ENCODE data around the gene GSTM1. TPM values are rescaled to one million over a fixed set of nuclear protein-coding genes. Genes with fewer than 3 reads are reported as not detected.
A peak's percentile ranks its signal among the peaks of the same experiment; 100 is the strongest.
"Not testable (repeated sequence)": the region's sequence is repeated elsewhere in the genome, so short reads cannot be mapped to it uniquely, and the experiment has no call there.

Gene GSTM1
- total RNA-seq, 2 experiments from 2014 or later, result 68.4 to 77.2 TPM

DNA sequence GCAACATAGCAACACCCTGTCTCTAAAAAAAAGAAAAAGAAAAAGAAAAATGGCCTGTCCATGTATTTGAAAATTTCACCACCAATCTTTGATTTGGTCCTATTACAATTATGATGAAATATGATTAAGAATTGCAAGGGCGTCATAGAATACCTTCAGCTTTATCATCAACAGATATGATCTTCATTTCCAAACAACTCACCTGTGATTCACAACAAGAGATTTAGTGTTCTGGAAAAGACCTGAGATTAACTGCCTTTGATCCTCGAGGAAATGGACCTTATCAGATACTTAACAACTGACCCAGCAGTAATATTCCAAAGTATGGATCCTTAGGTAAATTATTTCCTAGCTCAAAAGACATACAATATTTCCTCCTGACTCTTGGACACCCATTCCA is 35.2 kb upstream of the GSTM1 start:
- Mint-ChIP-seq H3K27me3 (peaks cover 27% of the 10 kb centered on the region), H3K36me3 (ENCODE audit: low read depth) (no peaks in the 10 kb centered on the region), H3K4me3 (no peak overlapping the region), H3K4me1 (peaks cover 26% of the 10 kb centered on the region), H3K9me3 (no peaks in the 10 kb centered on the region), H3K27ac (no peak overlapping the region)
- no peak for DNase-seq
- POLR2A ChIA-PET, result no interaction called here
- CTCF ChIA-PET, result interaction anchor here (0.8 to 6.3 kb wide), 6 partner anchors 9 to 332 kb away, joined by 3 to 52 read pairs (median 4); partner anchors contain the start of gene AHCYL1

DNA sequence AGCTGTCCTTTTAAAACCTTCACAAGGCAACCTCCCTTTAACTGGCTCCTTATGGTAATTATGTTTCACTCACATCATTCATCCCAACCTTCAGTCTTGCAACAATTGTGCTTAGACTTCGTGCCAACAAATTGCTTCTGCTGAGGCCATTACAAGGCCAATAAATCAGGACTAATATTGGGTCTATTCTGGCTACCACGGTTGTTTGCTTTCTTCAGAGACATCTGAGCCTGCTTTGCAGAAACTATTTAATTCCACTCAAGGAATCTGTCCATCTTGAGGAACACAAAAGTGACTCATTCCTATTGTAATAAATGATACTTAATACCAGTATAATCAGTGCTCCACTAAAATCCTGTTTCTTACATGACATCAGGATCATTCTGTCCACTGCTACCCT is 34.3 kb upstream of the GSTM1 start:
- POLR2A ChIA-PET, result no interaction called here

DNA sequence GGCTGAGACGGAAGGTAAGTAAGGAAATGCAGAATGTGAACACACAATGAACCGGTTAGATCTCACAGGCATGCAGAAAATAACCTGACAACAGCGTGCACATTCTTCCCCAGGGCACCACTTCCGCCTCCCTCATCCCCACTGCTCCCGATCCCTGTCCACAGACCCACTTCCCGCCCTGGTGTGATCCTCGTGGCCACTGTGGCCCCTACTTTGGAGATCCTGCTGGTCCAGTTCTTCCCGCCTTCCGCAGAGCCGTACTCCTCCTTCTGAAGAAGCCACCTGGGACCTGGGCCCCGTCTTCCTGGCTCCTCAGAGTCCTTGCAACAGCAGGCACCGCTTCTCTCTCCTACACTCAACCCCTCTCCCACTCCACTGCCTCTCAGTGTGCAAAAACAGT is 33.1 kb upstream of the GSTM1 start:
- ChIA-PET POLR2A (no interaction called here), CTCF (interaction anchor here (1.6 to 5.3 kb wide), 4 partner anchors 14 to 330 kb away, joined by 3 to 28 read pairs (median 20); partner anchors contain the start of gene AHCYL1)
- Mint-ChIP-seq H3K27ac (no peak overlapping the region), H3K4me3 (no peak overlapping the region), H3K9me3 (no peaks in the 10 kb centered on the region), H3K4me1 (peaks cover 26% of the 10 kb centered on the region), H3K36me3 (ENCODE audit: low read depth) (no peaks in the 10 kb centered on the region), H3K27me3 (peaks cover 27% of the 10 kb centered on the region)
- peak; percentile 3 for DNase-seq

More for the DNA sequence above, 34.3 kb upstream of the GSTM1 start:
- no peak for DNase-seq
- CTCF ChIA-PET, result interaction anchor here (1.3 to 6.3 kb wide), 4 partner anchors 8 to 331 kb away, joined by 3 to 52 read pairs (median 15); partner anchors contain the start of gene AHCYL1
- Mint-ChIP-seq H3K4me3 (no peak overlapping the region), H3K27me3 (peaks cover 27% of the 10 kb centered on the region), H3K4me1 (peaks cover 26% of the 10 kb centered on the region), H3K36me3 (ENCODE audit: low read depth) (no peaks in the 10 kb centered on the region), H3K27ac (no peak overlapping the region), H3K9me3 (no peaks in the 10 kb centered on the region)

DNA sequence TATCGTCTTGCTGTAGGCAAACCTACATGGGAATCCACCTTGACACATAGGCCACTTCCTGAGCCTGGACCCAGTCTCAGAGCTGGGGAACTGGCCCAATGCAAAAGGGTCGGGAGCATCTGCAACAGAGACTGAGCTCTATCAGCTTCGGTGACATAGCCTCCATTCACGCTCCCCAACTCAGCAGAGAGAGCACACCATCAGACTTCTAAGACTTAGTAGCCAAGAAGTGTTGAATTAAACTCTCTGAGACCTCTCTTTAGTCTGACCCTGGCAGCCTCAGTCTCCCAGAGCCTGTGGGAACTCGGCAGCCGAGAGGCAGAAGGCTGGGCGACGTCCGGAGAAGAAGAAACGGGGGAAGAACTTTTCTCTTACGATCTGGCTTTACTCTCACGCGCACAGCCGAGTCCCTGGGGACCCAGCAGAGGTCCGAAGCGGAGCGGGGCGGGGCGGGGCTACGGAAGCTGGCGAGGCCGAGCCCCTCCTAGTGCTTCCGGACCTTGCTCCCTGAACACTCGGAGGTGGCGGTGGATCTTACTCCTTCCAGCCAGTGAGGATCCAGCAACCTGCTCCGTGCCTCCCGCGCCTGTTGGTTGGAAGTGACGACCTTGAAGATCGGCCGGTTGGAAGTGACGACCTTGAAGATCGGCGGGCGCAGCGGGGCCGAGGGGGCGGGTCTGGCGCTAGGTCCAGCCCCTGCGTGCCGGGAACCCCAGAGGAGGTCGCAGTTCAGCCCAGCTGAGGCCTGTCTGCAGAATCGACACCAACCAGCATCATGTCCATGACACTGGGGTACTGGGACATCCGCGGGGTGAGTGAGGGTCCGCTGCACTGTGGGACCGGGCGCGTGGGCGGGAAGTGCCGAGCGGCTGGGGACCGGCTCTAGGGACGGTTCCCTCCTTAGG is 31.8 kb upstream of the GSTM1 start, which contains the start of gene GSTM4:
GSTM4 (plus strand) TSS at position 485 of the 905 bp plus-strand sequence; CDS start at position 776, 291 bp downstream.
- peak within 1 kb of the TSS; percentile 82 for H3K4me3 Mint-ChIP-seq
- H3K36me3 Mint-ChIP-seq (ENCODE audit: low read depth), result no peaks in the 10 kb centered on the region
- H3K27ac Mint-ChIP-seq, result peak within 1 kb of the TSS; percentile 91
- peaks cover 20% of the 10 kb centered on the region for H3K27me3 Mint-ChIP-seq
- peaks cover 26% of the 10 kb centered on the region for H3K4me1 Mint-ChIP-seq
- ChIA-PET POLR2A (no interaction called here), CTCF (interaction anchor here (0.9 to 3.7 kb wide), 8 partner anchors 12 to 328 kb away, joined by 3 to 28 read pairs (median 7); partner anchors contain the start of gene AHCYL1)
- peak; percentile 76 for DNase-seq
- no peaks in the 10 kb centered on the region for H3K9me3 Mint-ChIP-seq

DNA sequence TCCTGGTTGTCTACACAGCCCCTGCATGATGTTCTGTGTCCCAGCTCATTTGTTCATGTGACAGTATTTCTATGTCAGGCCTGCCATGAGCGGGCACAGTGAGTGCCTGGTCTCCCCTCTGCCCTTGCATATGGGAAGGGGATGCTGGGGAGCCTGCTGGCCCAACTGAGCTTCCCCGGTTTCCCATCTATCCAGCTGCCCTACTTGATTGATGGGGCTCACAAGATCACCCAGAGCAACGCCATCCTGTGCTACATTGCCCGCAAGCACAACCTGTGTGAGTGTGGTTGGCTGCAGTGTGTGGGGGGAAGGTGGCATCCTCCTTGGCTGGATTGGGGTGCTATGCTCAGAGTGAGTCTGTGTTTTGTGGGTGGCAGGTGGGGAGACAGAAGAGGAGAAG is 30.2 kb upstream of the GSTM1 start:
- peaks cover 26% of the 10 kb centered on the region for H3K4me1 Mint-ChIP-seq
- no peaks in the 10 kb centered on the region for H3K36me3 Mint-ChIP-seq (ENCODE audit: low read depth)
- peaks cover 12% of the 10 kb centered on the region for H3K27me3 Mint-ChIP-seq
- H3K27ac Mint-ChIP-seq, result no peak overlapping the region
- ChIA-PET POLR2A (no interaction called here), CTCF (interaction anchor here (1.5 to 3.7 kb wide), 3 partner anchors 18 to 327 kb away, joined by 8 to 13 read pairs (median 10); partner anchors contain the start of gene AHCYL1)
- H3K4me3 Mint-ChIP-seq, result peak overlapping the region; percentile 82
- no peaks in the 10 kb centered on the region for H3K9me3 Mint-ChIP-seq
- DNase-seq, result no peak

DNA sequence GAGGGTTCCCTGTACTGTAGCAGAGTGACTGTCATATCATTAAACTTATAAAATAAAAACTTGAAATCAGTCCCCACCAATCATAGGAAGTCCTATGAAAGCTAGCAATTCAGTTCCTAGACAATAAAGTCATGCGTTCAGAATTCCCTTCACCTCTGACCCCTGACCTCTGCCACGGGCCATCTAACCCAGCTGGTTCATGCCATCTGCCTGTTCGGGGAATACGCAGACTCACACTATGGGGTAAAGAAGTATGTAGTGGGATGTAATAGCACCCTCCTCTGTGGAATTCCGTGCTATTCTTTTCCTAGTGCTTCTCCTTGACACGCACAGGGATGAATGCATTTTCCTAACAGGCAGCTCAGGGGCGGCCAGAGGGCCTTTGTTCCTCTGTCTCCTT is 29.6 kb upstream of the GSTM1 start:
- POLR2A ChIA-PET, result no interaction called here
- no peaks in the 10 kb centered on the region for H3K36me3 Mint-ChIP-seq (ENCODE audit: low read depth)
- H3K9me3 Mint-ChIP-seq, result no peaks in the 10 kb centered on the region
- H3K4me1 Mint-ChIP-seq, result peaks cover 26% of the 10 kb centered on the region
- H3K4me3 Mint-ChIP-seq, result no peak overlapping the region
- H3K27ac Mint-ChIP-seq, result no peak overlapping the region
- no peak for DNase-seq
- CTCF ChIA-PET, result interaction anchor here (1.5 to 3.7 kb wide), 4 partner anchors 18 to 326 kb away, joined by 3 to 13 read pairs (median 9); partner anchors contain the start of gene AHCYL1
- peaks cover 12% of the 10 kb centered on the region for H3K27me3 Mint-ChIP-seq

DNA sequence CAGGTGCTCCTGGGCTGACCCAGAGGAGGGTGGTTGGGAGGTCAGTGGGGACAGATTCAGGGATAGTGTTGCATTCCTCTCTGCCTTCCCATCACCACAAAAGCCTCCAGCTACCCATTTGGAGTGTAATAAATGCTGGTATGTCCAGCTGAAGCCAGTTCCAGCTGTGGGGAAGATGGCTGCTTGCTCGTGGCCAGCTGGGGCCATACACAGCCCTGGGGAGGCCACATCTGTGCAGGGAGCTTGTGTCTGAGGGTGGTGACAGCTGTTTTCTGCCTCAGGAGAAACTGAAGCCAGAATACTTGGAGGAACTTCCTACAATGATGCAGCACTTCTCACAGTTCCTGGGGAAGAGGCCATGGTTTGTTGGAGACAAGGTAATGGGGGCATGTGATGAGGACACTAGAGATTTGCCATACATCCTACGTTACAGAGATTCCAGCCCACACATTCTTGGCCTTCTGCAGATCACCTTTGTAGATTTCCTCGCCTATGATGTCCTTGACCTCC is 29.0 kb upstream of the GSTM1 start:
- peaks cover 25% of the 10 kb centered on the region for H3K4me1 Mint-ChIP-seq
- POLR2A ChIA-PET, result no interaction called here
- peak overlapping the region; percentile 41 for H3K27ac Mint-ChIP-seq
- no peak overlapping the region for H3K4me3 Mint-ChIP-seq
- peaks cover 6% of the 10 kb centered on the region for H3K27me3 Mint-ChIP-seq
- no peaks in the 10 kb centered on the region for H3K9me3 Mint-ChIP-seq
- CTCF ChIA-PET, result interaction anchor here (1.3 to 3.7 kb wide), 4 partner anchors 16 to 118 kb away, joined by 3 to 10 read pairs (median 6); no protein-coding TSS in a partner anchor
- DNase-seq, result no peak
- no peaks in the 10 kb centered on the region for H3K36me3 Mint-ChIP-seq (ENCODE audit: low read depth)

DNA sequence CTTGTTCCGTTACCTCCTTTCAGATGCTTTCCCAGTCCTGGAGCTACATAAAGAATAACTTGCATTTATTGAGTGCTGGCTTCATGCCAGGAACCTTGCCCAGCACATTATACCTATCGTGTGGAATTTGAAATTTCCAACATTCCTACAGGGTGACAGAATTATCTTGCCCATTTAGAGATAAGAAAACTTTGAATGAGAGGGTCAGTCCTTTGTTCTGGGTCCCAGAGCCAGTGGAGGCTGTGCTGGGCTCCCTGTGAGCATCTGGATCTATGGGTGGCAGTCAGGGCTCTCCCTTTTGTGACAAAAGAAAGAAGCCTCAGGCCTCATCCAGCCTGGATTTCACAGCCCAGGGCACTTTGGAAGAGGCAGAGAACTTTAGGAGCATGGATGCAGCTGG is 28.5 kb upstream of the GSTM1 start:
- Mint-ChIP-seq H3K9me3 (no peaks in the 10 kb centered on the region), H3K4me3 (no peak overlapping the region), H3K27ac (no peak overlapping the region), H3K36me3 (ENCODE audit: low read depth) (no peaks in the 10 kb centered on the region), H3K27me3 (peaks cover 5% of the 10 kb centered on the region), H3K4me1 (peaks cover 24% of the 10 kb centered on the region)
- POLR2A ChIA-PET, result no interaction called here
- CTCF ChIA-PET, result interaction anchor here (1.3 to 3.7 kb wide), 3 partner anchors 16 to 118 kb away, joined by 3 to 10 read pairs (median 3); no protein-coding TSS in a partner anchor
- no peak for DNase-seq

DNA sequence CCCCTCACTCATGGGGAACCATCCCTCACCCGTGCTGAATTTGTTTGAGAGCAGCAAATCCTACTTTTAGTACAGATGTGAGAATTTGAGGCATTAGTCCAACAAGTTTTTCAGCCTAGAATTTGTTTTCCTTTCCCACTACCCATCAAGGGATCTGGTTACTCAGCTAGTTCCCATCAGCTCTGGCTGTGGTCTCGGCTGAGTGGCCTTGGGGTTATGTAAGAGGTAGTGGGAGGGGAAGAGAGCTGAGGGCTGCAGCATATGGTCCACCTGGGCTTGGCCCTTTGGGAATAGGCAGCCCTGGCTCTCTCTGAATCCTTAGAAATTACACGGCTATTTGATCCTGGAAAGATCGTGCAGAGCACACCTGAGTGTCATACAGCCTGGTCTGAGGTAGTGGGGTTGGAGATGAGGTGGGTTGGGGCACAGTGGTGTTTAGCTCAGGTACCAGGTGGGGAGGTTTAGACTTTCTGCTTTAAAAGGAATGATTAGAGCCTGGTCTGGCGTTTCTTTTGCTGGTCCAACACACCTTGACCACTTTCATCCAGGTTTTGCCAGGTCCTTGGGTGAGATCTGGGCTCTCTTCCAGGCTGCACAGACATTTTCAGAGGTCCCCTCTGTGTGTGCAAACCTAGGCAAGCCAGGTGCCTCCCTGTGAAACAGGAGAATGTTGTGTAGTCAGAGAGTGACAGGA is 27.5 kb upstream of the GSTM1 start:
- Mint-ChIP-seq H3K27me3 (no peaks in the 10 kb centered on the region), H3K36me3 (ENCODE audit: low read depth) (no peaks in the 10 kb centered on the region), H3K9me3 (no peaks in the 10 kb centered on the region), H3K4me3 (no peak overlapping the region), H3K27ac (no peak overlapping the region), H3K4me1 (peaks cover 14% of the 10 kb centered on the region)
- POLR2A ChIA-PET, result no interaction called here
- DNase-seq, result no peak
- CTCF ChIA-PET, result interaction anchor here (1.3 kb wide), 1 partner anchor 20 kb away, joined by 5 read pairs; no protein-coding TSS in a partner anchor

DNA sequence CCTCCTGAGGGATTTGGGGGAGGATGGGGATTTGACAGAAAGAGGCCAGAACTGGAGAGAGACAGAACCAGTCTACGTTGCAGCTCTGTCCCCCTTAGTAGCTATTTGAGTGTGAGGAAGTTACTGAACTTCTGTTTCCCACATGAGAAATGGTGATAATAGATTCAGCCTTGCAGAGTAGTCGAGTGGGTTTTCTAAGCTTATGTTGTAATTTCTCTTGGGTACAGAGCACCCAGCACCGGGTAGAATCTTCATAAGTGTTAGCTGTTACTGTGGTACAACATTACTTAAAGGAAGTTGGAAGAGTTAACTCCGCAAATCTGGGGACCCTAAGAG is 27.0 kb upstream of the GSTM1 start:
- H3K4me3 Mint-ChIP-seq; H3K9me3 Mint-ChIP-seq; H3K27me3 Mint-ChIP-seq; H3K36me3 Mint-ChIP-seq (ENCODE audit: low read depth); DNase-seq; POLR2A ChIA-PET; H3K27ac Mint-ChIP-seq: not testable (repeated sequence)
- CTCF ChIA-PET, result interaction anchor here (1.3 kb wide), 1 partner anchor 20 kb away, joined by 5 read pairs; no protein-coding TSS in a partner anchor
- peaks cover 10% of the 10 kb centered on the region for H3K4me1 Mint-ChIP-seq

DNA sequence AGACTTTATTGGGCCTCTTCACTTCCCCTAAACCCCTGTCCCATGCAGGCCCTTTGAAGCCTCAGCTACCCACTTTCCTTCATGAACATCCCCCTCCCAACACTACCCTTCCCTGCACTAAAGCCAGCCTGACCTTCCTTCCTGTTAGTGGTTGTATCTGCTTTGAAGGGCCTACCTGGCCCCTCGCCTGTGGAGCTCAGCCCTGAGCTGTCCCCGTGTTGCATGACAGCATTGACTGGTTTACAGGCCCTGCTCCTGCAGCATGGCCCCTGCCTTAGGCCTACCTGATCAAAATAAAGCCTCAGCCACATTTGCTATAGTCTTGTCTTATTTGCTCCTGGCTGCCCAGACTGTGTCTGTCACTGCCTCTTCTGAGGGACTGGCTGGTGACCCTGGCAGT is 26.2 kb upstream of the GSTM1 start:
- Mint-ChIP-seq H3K27ac (no peak overlapping the region), H3K36me3 (ENCODE audit: low read depth) (no peaks in the 10 kb centered on the region), H3K27me3 (no peaks in the 10 kb centered on the region), H3K4me3 (no peak overlapping the region), H3K4me1 (peaks cover 3% of the 10 kb centered on the region), H3K9me3 (no peaks in the 10 kb centered on the region)
- CTCF ChIA-PET, result interaction anchor here (0.6 to 1.3 kb wide), 6 partner anchors 9 to 171 kb away, joined by 3 to 5 read pairs (median 3); no protein-coding TSS in a partner anchor
- POLR2A ChIA-PET, result no interaction called here
- no peak for DNase-seq

DNA sequence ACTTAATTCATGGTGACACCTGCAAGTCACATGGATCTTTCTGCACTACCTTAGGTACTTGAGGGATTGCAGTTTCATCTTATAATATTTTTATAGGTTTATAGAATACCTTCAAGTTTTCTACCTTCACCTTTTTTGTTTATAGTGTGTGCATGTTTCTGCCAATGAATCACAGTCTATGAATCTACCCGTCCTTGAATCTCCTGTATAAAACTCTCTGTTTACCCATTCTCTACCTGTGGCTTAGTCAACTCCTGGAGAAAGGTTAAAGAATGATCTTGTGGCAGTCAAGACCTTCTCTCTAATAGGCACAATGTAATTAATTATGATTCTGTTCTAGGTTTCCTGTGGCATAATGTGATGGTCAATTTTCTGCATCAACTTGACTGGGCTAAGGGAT is 22.9 kb upstream of the GSTM1 start:
- Mint-ChIP-seq H3K27ac (no peak overlapping the region), H3K36me3 (ENCODE audit: low read depth) (no peaks in the 10 kb centered on the region), H3K27me3 (no peaks in the 10 kb centered on the region), H3K4me3 (no peak overlapping the region), H3K9me3 (no peaks in the 10 kb centered on the region), H3K4me1 (peaks cover 15% of the 10 kb centered on the region)
- CTCF ChIA-PET, result no interaction called here
- POLR2A ChIA-PET, result no interaction called here
- no peak for DNase-seq

Measured in activated CD4-positive, alpha-beta T cell treated with anti-CD3 and anti-CD28 coated beads, Interleukin-2, amount 10 ng/mL, durations not matched to agents 7 days and 5 days (primary cell).